NOMO-1 treated with dmso at 0.1 percent for 144 hours (cell line): ENCODE data around the gene EID2.

ENCODE experiments used
- DNase-seq: peaks from one replicate; lab custom pipeline; 2025; ENCODE audit not compliant: unreplicated experiment; lab: John Stamatoyannopoulos, UW

EID2 gene

DNA sequence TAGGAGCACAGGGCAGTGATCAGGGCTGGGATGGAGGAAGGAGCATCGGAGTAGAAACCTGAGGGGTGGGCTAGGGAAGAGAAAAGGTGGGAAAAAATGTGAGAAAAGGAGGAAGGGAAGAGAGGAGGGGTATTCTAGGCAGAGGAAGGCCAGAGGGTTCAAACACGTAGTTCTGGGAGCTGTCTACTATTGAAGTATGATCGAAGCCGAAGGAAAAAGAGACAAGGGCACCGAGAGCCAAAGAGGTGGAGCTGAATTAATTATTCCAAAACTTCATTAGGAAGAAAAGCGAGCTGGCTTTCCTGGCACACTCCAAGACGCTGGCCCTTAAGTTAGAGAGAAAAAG lies 33.4 kb downstream of the EID2 start:
- DNase-seq = no peak

DNA sequence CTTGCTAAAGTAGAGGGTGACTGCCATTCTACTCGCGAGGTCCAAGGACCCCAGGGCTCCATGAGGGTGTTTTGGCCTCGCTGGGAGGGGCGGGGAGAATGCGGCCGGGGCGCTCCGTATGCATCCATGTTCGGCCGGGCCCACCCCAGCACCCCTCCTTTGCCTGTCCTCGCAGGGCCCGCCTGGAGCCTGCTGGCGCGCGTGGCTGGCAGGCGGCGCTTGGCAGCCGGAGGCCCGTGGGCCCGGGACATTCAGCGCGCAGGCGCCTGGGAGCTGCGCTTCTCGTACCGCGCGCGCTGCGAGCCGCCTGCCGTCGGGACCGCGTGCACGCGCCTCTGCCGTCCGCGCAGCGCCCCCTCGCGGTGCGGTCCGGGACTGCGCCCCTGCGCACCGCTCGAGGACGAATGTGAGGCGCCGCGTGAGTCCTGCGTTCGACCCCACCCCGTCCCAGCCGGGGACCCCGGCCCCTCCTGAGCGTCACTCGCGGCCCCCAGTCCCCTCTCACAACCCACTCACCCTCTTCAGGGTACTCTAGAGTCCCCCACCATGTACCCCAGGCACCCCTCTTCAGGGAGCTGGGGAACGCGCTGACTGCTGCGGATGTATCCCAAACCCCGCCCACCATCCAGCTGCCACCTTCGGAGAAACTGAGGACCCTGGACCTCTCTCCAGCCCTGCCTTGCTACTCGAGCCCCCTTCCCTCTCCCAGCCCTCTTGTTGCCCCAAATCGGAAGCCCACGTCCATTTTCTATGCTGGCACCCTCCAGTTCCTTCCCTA lies 37.1 kb downstream of the EID2 start:
- DNase-seq = peak; percentile 22

DNA sequence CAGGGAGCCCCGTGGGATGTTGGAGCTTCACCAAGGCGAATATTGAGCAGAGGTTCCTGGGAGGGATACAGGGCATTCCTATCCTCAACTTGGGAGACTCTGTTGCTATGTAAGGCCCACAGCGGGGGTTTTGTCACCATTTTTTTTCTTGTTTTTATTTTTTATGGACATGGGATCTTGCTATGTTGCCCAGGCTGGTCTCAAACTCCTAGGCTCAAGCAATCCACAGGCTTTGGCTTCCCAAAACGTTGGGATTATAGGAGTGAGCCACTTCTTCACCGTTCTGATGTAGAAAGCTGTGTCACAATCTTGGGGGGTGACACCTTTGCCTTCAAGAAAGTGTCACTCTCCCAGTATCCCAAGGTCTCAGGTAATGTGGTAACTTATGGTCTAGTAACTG lies 38.6 kb downstream of the EID2 start:
- no peak for DNase-seq

DNA sequence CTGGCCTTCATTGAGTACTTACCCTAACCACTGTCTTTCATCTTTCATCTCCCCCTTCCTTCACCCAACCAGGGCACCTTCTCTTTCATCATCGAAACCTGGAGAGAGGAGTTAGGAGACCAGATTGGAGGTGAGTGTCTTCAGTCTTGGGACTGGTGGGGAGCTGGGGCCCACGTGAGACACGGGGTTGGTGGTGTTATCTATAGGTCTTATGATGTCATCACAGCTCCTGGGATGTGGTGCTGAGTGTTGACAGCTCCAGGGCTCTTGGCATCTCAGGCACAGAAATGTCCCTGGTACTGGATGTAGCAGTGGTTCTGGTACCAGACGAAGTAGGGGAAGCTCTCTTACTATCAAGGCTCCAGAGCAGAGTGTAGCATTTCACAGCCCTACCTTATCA lies 39.4 kb downstream of the EID2 start:
- DNase-seq = no peak

DNA sequence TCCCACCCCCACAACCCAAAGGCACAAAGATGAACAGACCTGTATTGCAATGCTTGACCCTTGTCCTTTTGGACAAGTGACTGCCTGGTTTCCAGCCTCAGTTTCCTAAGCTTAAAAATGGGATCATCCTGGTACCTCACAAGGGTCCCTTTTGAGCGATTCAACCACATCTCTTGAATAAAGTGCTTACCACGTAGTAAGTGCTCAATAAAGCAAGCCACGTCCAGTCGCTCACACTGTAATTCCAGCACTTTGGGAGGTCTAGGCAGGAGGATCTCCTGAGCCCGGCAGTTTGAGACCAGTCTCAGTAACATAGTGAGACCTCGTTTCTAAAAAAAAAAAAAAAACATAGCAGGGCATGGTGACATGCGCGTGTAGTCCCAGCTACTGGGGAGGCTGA lies 40.0 kb downstream of the EID2 start:
- DNase-seq = no peak

DNA sequence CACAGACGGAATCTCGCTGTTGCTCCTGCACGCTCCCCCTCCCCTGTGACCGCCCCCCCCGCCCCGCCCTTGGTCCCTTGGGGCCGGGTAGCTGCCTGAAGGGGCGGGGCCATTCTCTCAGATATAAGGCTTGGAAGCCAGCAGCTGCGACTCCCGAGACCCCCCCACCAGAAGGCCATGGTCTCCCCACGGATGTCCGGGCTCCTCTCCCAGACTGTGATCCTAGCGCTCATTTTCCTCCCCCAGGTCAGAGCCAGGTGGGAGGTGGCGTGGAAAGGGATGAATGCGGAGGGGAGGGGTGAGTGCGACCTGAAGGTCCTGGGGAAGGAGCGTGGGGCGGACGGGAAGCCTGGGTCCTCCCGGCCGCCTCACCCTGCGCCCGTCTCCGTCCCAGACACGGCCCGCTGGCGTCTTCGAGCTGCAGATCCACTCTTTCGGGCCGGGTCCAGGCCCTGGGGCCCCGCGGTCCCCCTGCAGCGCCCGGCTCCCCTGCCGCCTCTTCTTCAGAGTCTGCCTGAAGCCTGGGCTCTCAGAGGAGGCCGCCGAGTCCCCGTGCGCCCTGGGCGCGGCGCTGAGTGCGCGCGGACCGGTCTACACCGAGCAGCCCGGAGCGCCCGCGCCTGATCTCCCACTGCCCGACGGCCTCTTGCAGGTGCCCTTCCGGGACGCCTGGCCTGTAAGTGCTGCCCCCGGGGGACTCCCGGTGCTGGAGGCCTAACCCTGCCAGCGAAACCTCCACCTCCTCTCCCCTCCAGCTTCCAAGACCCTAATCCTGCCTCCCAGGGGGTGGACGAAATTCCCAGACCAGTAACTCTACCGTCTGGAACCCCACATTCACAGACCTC lies 40.9 kb downstream of the EID2 start, which contains the start of gene DLL3:
Gene DLL3 (plus strand): TSS at position 150 of the 845 bp plus-strand sequence. CDS start 28 bp downstream, at position 178.
- no peak for DNase-seq

DNA sequence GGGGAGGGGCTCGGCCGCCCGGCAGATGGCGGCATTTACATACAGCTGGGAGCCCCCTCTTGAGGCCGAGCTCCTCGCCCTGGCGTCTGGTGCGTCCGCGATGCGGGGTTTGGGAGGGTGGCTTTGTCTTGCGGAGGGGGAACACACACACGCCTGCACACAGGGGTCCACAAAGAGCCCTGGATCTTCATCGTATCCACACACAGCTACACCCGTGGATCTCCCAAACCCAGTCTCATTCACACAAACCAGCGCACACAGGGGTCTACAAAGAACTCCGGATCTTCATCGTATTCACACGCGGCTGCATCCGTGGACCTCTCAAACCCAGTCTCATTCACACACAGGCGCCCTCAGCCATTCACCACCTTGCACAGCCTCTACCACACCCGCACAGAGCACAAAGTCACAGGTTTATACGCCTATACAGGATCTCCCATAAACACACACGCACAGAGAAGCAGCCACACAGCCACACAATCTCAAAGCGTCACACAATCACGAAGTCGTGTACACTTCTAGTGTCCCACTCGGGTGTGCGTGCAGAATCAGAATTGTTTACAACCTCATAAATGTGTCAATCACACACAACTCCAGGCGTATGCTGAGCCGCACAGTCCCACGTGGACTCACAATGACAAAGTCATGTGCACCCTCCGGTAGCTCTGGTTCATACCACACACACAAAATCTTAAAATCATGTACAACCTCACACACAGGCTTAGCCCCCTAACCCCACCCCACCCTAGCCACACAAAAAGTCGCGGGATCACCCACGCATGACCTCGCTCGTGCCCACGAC lies 41.8 kb downstream of the EID2 start:
- DNase-seq = no peak

DNA sequence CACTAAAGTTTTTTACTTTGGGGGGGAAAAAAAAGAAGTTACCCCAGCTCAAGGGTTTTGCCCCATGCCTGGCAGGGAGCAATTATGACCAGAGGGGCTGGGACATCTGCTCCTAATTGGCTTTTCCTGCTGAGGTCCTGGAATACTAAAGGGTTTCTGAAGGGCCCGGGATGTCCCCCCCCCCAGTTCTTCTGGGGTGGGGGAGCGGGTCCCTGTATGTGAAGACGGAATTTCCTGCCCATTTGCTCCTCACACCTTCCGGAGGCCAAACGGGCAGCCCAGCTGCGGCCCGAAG lies 42.3 kb downstream of the EID2 start:
- DNase-seq = no peak

DNA sequence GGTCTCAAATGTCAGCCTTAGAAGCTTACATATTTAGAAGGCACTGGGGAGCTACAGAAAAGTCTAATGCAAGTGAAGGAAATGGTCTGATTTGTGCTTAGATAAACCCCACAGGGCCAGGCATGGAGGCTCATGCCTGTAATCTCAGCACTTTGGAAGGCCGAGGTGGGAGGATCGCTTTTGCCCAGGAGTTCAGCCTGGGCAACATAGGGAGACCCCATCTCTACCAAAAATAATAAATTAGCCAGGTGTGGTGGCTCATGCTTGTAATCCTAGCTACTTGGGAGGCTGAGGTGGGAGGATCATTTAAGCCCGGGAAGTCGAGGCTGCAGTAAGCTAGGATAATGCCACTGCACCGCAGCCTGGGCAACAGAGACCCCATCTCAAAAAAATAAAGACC lies 43.9 kb downstream of the EID2 start:
- DNase-seq = no peak

DNA sequence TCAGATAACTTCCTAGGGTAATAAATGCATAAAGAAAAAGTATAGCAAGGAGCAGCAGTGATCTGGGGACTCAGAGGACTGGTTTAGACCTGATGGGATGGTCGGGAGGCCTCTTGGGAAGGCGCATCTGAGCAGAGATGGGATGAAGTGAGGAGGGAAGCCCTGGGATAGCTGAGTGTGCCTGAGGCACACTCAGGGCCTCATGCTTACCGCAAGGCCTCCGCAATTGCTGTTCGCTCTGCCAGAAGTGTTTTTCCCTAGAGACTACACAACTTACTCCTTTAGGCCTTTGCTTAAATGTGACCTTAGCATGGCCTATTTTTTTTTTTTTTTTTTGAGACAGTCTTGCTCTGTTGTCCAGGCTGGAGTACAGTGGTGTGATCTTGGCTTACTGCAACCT lies 45.3 kb downstream of the EID2 start:
- DNase-seq = no peak

DNA sequence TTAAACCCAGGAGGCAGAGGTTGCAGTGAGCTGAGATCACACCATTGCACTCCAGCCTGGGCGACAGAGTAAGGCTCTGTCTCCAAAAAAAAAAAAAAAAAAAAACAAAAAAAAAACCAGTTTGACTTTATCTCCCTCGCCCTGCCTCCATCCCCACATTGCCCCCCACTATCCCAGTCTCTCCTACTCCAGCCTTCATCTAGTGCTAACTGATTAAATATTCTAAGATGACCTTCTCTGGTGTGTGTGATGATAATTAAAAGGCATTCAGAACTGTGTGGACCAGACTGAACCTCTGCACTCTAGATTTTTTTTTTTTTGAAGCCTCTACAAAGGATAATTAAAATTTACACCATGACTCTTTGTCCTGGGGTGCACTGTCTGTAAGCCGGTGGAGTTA lies 47.2 kb downstream of the EID2 start:
- no peak for DNase-seq

DNA sequence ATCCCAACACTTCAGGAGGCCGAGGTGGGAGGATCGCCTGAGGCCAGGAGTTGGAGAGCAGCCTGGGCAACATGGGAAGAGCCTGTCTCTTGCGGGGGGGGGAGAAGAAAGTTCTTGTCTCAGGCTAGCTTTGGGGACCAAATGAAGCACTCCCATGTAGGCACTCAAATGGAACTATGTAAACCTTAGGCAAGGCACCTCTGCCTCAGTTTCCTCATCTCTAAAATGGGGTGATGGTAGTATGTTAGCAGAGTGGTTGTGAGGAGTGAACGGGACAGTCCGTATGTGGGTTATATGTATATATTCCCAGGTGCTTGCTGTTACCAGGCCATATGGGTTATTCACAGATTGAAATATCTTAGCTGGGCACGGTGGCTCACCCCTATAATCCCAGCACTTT lies 47.7 kb downstream of the EID2 start:
- no peak for DNase-seq

DNA sequence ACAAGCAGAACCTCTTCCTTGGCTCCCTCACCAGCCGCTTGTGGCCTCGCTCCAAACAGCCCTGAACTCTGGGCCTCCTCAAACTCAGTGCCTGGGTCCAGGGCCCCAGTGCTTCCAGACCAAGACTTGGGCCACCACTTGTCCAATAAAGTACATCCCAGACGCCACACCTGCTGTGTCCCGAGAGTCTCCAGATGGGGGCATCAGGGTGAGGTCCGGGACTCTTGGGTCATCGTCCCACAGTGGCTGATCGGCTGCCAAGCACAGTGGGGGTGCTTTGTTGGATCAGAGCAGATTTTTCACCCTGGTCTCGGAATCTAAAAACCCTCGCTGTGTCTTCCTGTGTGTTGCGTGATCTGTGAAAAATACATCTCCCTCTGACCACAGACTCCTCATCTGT lies 50.2 kb downstream of the EID2 start:
- no peak for DNase-seq
